NCI-H2227 (cell line): ENCODE measurements around the gene LOXL4.
A peak's percentile ranks its signal among the peaks of the same experiment; 100 is the strongest.

Source experiments
- DNase-seq: peaks from one replicate; lab custom pipeline; 2025; ENCODE audit not compliant: unreplicated experiment; lab: John Stamatoyannopoulos, UW

Gene LOXL4

DNA sequence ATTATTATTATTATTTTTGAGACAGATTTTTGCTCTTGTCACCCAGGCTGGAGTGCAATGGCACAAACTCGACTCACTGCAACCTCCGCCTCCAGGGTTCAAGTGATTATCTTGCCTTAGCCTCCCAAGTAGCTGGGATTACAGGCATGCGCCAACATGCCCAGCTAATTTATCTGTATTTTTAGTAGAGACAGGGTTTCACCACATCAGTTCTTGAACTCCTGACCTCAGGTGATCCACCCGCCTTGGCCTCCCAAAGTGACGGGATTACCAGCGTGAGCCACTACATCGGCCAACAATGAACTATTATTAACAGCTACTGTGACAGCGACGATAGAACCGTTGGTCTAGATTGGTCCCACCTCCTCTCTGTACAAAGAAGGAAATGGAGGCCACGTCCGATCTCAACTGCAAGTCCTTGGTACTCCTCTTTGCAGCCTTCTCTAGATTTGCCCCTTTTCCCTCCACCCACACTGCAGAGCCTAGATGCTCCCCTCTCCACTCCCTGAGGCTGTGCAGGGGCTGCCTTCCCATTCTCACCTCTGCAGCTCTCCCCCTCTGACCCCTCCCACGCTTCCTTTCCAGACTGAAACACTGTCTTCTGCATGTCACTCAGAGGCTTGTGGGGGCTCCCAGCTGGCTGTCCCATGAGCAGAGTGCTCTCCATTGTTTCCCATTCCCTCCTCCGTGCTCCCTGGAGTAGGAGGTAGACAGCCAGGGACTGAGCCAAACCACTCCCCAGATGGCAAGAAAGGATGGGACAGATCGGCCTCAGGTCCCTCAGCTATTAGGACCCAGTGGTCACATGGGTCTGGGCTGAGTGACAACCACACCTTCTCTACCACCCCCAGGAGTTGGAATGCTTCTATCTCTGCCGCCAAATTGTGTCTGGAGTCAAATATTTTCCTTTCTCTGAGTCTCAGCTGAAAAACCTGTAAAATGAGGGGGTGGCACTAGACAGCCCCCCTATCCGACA is 2.3 kb downstream of the LOXL4 start:
- DNase-seq: no peak

DNA sequence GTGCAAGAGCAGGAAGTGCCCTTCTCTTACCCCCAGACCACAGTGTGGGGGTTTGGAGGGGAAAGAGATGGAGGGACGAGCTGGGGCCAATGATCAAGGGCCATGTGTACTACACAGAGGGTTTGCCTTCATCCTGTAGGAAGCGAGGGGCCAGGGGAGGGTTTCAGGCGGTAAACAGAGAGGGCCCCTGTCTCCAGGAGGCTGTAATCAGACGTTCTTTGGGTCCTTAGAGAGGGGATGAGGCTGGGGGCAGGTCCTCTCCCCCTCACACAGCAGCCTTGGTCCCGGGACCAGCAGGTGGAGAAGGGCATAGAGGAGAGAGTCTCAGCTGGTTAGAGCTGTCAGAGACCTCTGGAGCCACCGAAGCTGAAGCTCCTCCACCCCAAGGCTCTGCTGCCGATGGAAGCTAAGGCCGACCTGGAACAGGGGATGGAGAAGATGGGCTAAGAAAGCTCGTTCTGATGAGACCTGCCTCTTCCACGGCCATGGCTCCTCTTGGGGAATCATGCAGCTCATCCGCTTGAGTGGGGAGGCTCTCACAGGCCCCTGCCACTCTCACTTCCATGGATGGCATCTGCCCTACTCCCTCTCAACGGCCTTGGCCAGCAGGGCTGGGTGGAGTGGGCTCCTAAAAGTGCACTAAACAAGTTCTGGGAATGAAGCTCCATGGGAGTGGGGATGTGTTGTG is 3.5 kb downstream of the LOXL4 start:
- DNase-seq: no peak

DNA sequence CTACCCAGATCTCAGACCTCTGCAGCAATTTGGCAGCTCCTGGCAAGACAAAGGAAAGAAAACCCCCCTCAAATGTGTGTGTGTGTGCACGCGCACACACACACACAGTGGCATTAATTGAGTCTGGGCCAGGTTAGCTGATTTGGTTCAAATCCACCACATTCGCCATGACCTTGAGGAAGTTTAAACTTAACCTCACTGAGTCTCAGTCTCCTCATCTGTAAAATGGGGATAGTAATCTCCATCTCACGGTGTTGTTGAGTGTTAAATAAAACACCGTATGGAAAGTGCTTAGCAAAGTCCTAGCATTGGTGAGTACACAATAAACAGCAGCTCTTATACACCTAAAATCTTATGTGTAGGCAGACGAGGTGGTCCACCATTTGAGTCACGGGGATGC is 4.9 kb downstream of the LOXL4 start:
- DNase-seq: no peak

DNA sequence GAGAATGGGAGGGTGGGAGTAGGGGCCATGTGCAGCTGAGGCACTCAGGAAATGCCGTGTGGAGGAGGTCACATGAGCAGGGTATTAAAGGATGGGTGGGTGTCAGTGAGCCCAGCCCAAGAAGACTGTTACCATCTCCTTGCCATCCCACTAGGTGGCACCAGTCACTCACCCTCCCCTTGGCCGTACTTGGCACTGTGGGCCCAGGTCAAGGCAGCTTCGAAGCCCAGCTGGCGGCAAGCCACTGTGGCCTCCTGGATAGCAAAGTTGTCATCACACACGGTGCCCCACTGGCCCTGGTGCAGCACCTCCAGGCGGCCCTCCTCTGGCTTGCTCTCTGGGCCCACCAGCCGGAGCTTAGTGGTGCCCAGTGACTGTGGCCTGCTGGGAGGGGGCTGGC is 5.4 kb downstream of the LOXL4 start:
- DNase-seq: no peak

DNA sequence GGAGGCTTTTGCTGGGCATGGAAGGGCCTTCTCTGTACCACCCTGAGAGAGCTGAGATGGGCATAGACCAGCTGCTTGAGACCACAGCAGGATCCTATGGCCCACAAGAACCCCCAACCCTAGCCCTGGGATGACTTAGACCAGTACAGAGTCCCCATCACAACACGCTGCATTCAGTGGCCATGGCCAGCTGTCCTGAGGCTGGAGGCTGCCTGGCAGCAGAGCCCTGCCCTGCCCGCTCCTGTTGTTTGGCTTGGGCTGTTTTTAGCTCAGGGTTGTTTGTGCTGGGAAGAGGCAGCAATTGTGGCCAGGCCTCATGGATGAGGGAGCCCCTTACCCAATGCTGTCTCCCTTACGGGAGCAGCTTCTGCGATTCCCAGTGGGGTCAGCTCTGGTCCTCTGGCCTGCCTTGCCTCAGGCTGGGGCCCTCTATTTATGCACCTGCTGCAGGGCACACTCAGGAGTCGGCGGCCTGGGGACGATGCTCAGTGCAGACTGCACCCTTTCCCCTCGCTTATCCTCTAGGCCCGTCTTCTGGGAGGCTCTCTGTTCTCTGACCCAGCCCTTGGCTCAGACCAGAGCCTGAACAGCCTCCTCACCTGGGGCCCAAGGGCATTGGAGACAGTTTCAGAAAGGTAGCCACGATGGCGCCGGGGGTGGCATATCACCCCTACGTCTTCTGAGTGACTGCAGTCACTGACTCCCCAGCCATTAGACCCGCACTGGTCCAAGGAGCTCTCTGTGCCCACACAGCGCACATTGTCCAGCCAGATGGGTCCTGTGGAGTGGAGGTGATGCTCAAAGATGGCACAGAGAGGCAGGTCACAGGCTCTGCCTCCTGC is 6.3 kb downstream of the LOXL4 start:
- DNase-seq: no peak

DNA sequence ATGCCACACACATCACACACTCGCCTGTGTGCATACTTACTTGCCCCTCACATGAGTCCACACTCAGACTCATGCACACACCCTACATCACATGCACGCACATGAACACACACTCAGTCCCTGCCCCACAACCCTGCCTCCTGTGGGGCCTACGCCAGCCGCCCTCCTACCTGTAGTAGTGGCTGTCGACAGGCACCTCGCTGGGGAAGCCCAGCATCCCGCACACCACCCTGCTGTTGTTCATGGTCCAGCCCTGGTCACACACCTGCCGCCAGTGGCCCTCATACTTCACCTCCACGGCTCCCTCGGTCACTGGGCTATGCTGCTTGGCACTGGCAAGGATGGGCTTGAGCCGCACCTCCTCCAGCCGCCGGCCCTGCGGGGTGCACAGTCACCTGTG is 7.2 kb downstream of the LOXL4 start:
- DNase-seq: no peak

DNA sequence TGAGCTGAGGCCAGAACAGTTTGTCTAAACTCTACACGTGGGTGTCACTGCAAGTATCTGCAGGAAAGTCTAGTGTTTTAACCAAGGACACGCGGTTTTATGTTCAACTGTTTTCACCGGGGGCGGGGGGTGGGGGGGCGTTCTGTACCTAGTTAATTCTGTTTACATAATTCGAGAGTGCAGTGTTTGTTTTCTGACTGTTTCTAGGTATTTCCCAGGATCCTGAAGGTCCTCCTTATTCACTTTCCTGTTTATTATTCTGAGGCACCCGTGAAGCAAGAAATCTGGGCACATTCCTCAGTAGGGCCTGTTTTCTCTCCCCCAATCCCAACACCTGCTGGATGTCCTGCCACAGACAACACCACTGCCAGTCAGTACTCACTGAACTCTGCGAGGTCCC is 7.6 kb downstream of the LOXL4 start:
- no peak for DNase-seq

DNA sequence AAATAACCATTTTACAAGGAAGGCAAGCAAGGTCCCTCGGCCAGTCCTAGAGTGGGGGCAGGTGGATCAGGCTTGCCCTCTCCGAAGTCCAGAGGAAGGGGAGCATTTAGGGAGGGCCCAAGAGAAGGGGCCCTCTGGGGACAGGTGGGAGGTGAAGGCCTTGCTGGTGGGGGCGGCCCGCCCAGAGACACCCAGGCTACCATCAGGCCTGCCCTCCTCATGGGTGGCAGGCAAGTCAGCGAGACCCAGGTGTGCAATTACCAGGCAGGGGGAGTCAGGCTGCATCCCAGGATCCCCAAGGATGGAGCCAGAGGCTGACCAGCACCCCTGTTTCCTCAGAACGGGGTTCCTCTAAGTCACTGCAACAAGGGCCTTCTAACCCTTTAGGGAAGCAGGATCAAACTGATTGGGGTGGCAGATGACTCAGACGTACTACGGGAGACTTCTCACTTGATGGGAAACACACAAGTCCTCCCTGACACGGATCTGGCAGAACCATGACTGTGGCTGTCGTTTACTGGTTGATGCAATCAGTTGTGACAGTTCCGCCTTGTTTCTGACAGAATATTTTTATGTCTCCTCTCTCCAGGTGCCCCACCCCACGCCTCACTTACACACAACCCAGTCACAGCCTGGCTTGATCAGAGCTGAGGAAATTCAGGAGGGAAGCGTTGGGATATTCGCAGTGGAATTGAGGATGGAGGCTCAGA is 8.2 kb downstream of the LOXL4 start:
- no peak for DNase-seq

DNA sequence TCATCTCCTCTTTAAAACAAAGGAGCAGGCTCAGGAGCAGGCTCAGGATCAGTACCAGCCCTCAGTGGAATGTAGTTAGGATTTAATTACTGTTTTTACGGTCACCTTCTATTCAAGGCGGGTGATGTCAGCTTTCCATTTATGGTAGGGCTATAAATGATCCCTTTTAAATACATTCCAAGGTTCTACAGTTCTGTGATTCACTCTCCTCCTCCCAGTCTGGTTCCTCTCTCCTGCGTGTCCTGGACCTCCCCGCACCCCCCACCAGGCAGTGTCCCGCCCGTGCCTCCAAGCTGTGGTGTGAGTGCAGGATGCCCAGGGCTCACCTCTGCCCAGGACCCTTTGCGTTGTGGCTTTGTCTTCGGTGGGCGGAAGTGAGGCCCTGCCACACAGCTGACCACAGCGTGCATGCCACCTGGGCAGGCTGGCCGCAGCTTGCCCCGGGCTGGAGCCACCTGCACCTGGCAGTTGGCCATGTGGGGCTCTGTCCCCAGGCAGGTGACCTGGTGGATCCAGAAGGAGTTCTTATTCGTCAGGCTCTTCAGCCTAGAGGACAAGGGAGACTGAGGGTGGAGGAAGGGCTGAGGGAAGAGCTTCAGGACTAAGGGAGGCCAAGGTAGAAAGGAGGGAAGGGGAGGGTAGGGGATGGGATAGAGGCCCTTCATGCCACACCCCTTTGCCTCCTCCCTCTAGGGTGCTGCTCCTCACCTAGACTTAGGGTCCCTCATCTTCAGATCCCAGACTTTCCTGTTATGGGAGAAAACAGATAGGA is 9.1 kb downstream of the LOXL4 start:
- no peak for DNase-seq

DNA sequence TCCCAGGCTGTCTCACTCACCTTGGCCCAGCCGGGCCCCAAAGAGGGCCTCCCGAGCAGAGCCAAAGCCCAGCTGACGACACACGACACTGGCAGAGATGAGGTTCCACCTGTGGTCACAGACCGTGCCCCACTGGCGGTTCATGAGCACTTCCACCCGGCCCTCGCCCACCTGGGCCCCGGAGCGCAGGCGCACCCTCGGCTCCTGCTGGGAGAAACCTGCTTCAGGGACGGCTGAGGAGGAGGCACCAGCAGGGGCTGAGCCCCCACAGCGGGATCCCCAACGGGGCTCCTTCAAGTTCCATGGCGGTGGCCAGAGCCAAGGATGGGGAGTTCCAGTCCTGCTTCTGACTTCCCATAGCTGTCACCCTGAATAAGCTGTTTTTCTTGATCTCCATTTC is 10.0 kb downstream of the LOXL4 start:
- no peak for DNase-seq

DNA sequence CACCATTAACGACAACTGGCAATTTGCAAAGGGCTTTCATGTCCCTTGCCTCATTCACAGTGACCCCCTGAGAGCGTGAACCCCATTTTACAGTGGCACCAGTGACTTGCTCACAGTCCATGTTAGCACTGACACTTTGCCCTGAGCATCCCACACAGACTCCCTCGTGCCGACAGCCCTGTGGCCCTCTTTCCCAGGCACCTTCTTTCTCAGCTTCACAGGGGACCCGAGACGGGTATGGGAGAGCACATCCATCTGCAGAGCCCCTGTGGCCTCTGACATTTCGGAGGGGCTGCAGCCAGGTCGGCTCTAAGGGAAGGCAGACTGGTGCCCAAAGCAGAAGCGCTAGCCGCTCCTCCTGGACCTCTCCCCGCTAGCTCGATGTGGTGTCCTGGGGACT is 10.8 kb downstream of the LOXL4 start:
- no peak for DNase-seq

DNA sequence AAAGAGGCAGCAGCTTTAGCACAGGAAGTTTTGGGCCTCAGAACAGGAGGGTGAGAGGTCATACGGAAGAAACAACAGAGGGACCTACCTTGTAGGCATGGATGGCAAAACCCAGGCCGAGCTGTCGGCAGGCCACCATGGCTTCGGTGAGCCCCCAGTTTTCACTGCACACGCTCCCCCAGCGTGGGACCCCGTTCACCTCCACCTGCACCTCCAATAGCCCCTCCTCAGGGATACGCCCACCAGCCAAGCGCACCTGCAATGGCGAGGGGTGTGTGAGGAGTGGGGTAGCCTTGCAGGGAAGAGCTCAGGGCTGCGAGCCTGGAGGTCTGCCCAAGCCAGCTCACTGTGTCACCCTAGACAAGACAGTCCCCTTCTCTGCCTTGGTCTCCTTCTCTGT is 11.3 kb downstream of the LOXL4 start:
- DNase-seq: no peak

DNA sequence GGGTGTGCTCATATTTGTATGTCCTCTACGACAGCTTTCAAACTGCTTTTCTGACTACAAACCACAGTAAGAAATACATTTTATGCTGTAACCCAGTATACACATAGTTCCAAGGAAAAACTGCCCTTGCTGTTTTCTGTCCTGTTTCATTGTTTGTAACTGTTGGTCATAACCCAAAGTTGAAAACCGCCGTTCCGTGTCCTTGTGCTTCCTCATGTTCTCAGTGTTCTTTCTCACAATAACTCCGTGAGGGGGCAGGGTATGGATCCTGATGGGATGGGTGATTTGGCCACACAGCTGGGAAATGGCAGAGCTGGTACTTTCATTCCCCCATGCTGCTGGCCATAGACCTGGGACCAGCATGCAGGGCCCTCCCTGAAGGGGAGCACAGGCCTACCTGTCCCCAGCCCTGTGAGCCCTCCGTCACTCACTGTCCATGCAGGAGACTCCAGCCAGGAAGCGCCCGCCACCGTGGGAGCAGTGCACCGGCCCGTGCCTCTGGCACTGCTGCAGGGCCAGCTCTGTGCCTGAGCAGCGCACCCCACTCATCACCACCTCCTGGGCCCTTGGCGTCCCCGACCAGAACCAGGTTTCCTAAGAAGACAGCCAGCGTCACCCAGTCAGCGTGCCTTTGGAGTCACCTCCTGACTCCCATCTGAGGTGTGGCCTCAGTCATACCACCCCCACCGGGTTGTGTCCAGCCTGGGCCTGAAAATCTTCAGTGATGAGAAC is 12.7 kb downstream of the LOXL4 start:
- no peak for DNase-seq

DNA sequence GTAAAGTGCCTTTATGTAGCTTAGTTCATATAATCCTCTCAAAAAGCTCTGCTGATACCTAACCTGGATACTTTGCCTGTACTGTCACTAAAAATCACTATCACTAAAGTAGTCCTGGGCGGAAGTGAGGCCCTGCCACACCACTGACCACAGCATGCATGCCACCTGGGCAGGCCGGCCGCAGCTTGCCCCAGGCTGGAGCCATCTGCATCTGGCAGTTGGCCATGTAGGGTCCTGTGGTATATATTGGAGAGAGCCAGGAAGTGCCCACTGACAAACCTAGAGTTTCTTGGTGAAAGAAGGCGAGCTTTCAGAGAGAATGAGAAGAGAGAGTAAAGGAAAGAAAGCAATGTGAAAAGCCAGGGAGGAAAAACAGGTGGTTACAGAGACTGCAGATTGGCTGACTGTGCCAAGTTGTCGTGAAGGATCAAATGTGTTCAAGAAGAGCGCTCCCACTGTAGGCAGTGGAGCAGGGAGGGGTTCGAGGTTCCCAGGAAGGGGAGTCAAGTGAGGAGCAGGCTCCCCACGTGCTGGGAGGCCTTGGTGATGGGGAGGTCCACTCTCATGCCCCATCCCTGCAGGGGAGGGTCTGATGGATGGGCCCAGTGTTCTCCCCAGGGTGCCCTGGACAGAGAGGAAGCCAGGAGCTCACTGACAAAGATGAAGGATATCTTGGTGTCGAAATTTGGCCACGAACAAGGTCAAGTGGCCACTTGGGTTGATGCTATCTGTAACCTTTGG is 13.6 kb downstream of the LOXL4 start:
- DNase-seq: no peak

DNA sequence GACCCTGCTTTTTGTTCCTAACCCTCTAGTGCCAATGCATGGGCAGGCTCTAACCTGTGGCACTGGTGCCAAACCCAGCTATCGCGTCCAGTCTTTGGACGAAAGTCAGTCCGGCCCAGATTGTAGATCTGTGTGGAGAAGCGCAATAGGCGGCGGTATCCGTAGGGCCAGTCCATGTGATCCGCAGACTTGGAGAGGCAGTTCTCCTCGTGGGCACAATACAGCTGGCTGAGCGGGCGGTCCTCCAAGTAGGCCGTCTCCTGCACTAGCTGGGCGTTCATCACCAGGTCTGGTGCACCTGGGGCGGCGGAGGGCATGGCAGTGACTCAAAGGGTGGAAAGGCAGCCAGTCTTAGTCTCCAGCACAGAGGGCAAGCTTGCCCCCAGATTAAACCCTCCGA is 14.5 kb downstream of the LOXL4 start:
- no peak for DNase-seq

DNA sequence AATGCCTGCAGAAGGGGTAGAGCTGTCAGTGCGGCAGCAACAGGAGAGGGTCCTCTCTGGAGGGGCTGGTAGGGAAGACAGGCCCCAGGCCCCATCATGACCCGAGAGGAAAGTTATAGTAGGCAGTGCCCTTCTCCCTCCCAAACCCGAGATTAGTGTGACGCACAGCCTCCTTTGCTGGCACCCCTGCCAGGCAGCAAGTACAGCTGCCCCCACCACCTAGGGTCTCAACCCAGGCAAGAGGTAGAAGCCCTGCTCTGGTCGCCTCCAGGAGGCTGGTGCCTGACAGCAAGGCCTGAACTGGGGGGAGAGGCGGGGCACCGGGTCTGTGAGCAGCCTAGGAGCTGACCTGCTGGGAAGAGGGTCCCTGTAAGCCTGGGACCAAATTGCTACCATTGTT is 15.5 kb downstream of the LOXL4 start:
- peak; percentile 55 for DNase-seq

DNA sequence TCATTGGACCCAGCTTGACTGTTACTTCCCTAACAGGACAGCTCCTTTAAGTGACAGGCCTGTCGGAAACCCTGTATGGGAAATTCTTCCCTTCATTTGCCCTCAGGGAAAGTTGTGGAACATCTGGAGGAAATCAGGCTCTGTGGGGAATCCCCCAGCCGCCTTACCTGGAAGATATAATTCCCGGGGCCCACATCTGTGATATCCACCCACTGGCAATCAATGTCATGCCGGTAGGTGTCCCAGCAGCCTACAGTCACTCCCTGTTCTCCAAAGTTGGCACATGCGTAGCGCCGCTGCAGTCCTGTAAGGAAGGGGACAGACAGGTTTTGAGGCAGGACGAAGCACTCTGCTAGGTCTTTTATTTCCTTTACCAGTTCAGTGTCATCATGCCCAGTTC is 16.6 kb downstream of the LOXL4 start:
- no peak for DNase-seq

DNA sequence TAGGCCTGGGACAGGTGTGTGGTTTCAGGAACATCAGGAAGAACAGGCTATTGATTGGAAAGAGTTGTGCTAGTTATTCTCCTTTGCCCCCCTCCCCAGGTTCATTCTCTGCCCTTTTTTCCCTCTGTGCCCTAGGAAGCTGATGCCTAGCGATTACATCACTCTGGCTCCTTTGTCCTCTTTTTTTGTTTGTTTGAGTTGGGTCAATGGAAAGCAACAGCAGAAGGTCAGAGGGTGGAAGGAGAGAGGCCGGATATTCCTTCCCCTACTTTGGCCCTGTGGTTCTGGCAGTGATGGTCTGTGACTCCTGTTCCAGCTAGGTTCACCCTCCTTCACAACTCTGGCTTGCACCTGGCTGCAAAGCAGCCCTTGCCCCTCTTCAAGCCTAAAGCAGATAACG is 18.9 kb downstream of the LOXL4 start:
- DNase-seq: no peak

DNA sequence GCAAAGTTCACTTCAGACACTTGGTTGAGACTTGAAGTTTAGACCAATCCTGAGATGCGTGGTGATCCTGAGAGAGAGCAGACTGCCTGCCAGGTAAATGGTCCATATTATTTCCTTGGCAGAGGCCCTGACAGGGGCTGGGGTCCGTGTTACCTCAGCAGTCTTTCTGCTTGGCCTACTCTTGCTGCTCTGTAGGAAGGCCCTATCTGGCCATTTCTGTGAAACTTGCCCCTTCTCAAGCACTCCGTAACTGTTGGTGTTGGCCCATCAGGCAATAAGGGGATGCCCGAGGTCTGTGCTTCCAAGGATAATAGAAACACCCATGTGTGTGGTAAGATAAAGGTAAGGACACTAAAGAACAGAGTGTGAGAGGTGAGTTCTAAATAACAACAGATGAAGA is 20.0 kb downstream of the LOXL4 start:
- DNase-seq: no peak
